ENCODE data around the gene PRC1. TPM values are rescaled to one million over a fixed set of nuclear protein-coding genes. Genes with fewer than 3 reads are reported as not detected.

The PRC1 gene
- total RNA-seq, 2 experiments from 2014 or later = 24.4 to 26.7 TPM

DNA sequence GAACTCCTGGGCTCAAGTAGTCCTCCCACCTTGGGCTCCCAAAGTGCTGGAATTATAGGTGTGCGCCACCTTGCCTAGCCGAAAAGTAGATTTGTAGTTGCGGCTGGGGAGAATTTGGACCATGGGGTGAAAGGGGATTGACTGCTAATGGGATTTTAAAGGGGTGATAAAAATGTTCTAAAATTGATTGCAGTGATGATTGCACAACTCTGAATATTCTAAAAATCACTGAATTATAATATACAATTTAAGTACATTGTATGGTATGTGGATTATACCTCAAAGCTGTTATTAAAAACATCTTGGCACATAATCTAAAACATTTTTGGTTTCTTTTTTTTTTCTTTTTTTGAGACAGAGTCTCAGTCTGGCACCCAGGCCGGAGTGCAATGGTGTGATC, 3.9 kb downstream of the PRC1 start:
- ChIA-PET POLR2A (no interaction called here), CTCF (no interaction called here)
- Histone ChIP-seq H3K4me1 (ENCODE audit: insufficient read depth, low read length) (peaks cover 19% of the 10 kb centered on the region), H3K4me3 (ENCODE audit: low read length) (no peak overlapping the region), H3K9me3 (ENCODE audit: control insufficient read depth in 1 of 2, insufficient read depth in 1 of 2, low read length in 2 of 2) (no peaks in the 10 kb centered on the region), H3K36me3 (ENCODE audit: insufficient read depth, low read length) (no peaks in the 10 kb centered on the region), H3K27ac (ENCODE audit: low read depth in 1 of 2, low read length in 2 of 2) (no peak overlapping the region), H3K27me3 (ENCODE audit: control insufficient read depth in 1 of 2, insufficient read depth in 2 of 2, low read length in 2 of 2) (no peaks in the 10 kb centered on the region)
- H3K27me3 Mint-ChIP-seq = no peaks in the 10 kb centered on the region
- H3K4me3 Mint-ChIP-seq = peak overlapping the region; percentile 65
- DNase-seq (no peak), ATAC-seq (ENCODE audit: poor library complexity) (no peak)
- peaks cover 10% of the 10 kb centered on the region for H3K36me3 Mint-ChIP-seq (ENCODE audit: low read depth)
- no peaks in the 10 kb centered on the region for H3K9me3 Mint-ChIP-seq
- H3K4me1 Mint-ChIP-seq (ENCODE audit: low read depth) = peaks cover 28% of the 10 kb centered on the region
- H3K27ac Mint-ChIP-seq = no peak overlapping the region
- no peak for TF ChIP-seq CTCF (IDR thresholded peaks at IDR 0.05)
- intact Hi-C loops (cut with DNase I, micrococcal nuclease) = loop anchor here in 1 of 2 experiments (5.0 to 10.0 kb wide), 2 partner anchors 33 to 56 kb away; partner anchors contain the start of genes HDDC3 and UNC45A

DNA sequence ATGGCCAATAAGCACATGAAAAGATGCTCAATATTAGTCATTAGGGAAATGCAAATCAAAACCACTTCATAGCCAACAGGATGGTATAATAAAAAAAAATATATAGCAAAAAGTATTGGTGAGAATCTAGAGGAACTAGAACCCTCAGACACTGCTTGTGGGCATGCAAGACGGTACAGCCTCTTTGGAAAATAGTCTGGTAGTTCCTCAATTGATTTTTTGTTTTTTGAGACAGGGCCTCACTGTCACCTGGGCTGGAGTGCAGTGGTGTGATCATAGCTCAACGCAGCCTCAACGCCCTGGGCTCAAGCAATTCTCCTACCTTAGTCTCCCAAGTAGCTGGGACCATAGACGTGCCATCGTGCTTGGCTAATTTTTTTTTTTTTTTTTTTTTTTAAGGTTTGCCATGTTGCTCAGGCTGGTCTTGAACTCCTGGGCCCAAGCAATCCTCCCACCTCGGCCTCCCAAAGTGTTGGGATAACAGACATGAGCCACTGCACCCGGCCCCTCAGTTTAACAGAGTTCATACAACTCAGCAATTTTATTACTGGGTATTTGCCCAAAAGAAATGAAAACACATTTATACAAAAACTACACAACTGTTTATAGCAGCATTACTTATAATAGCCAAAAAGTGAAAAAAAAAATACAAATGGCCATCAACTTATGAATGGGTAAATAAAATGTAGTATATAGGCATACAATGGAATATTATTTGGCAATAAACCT, 5.1 kb downstream of the PRC1 start:
- H3K4me3 ChIP-seq (ENCODE audit: low read length) = no peak overlapping the region
- intact Hi-C loops (cut with DNase I, micrococcal nuclease) = no loop called here
- no peak overlapping the region for H3K27ac Mint-ChIP-seq
- no peak overlapping the region for H3K4me3 Mint-ChIP-seq
- POLR2A ChIA-PET = no interaction called here
- no peaks in the 10 kb centered on the region for H3K9me3 Mint-ChIP-seq
- DNase-seq = peak in 1 of 14 experiments; percentile 13
- TF ChIP-seq CTCF (IDR thresholded peaks at IDR 0.05) = no peak
- no peaks in the 10 kb centered on the region for H3K9me3 ChIP-seq (ENCODE audit: control insufficient read depth in 1 of 2, insufficient read depth in 1 of 2, low read length in 2 of 2)
- no peak for ATAC-seq (ENCODE audit: poor library complexity)
- H3K4me1 Mint-ChIP-seq (ENCODE audit: low read depth) = peaks cover 15% of the 10 kb centered on the region
- no peak overlapping the region for H3K27ac ChIP-seq (ENCODE audit: low read depth in 1 of 2, low read length in 2 of 2)
- CTCF ChIA-PET = interaction anchor here (0.7 kb wide), 1 partner anchor 627 kb away, joined by 3 read pairs; no protein-coding TSS in a partner anchor
- H3K27me3 Mint-ChIP-seq = no peaks in the 10 kb centered on the region
- peaks cover under 1% of the 10 kb centered on the region for H3K36me3 Mint-ChIP-seq (ENCODE audit: low read depth)
- no peaks in the 10 kb centered on the region for H3K36me3 ChIP-seq (ENCODE audit: insufficient read depth, low read length)
- H3K4me1 ChIP-seq (ENCODE audit: insufficient read depth, low read length) = peaks cover 15% of the 10 kb centered on the region
- no peaks in the 10 kb centered on the region for H3K27me3 ChIP-seq (ENCODE audit: control insufficient read depth in 1 of 2, insufficient read depth in 2 of 2, low read length in 2 of 2)

DNA sequence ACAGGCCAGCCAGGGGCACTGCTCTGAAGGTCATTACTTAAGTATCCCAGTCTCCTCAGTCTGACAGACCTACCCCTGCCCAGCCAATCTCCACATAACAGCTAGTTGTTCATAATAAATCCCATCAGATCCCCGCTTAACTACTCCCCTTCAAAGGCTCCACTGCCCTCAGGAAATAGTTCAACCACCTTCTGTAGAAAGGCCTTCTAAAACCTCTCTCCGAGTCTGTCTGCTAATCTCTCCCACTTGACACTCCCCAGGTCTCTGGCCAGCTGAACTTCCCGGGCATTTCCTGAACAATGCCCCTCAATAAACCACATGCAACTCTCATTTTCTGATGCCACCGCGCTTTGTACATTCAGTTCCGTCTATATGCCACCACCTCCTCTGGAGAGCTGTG, 6.0 kb downstream of the PRC1 start:
- Histone ChIP-seq H3K36me3 (ENCODE audit: insufficient read depth, low read length) (no peaks in the 10 kb centered on the region), H3K4me3 (ENCODE audit: low read length) (no peak overlapping the region), H3K9me3 (ENCODE audit: control insufficient read depth in 1 of 2, insufficient read depth in 1 of 2, low read length in 2 of 2) (no peaks in the 10 kb centered on the region), H3K4me1 (ENCODE audit: insufficient read depth, low read length) (peaks cover 10% of the 10 kb centered on the region), H3K27me3 (ENCODE audit: control insufficient read depth in 1 of 2, insufficient read depth in 2 of 2, low read length in 2 of 2) (no peaks in the 10 kb centered on the region), H3K27ac (ENCODE audit: low read depth in 1 of 2, low read length in 2 of 2) (no peak overlapping the region)
- ChIA-PET POLR2A (no interaction called here), CTCF (interaction anchor here (1.2 kb wide), 1 partner anchor 56 kb away, joined by 3 read pairs; the partner anchor contains the start of gene HDDC3)
- intact Hi-C loops (cut with DNase I, micrococcal nuclease) = no loop called here
- no peaks in the 10 kb centered on the region for H3K9me3 Mint-ChIP-seq
- H3K4me3 Mint-ChIP-seq = no peak overlapping the region
- no peak for TF ChIP-seq CTCF (IDR thresholded peaks at IDR 0.05)
- H3K4me1 Mint-ChIP-seq (ENCODE audit: low read depth) = peaks cover 10% of the 10 kb centered on the region
- peak in 2 of 14 experiments; percentile 3 to 9 for DNase-seq
- no peaks in the 10 kb centered on the region for H3K27me3 Mint-ChIP-seq
- H3K27ac Mint-ChIP-seq = no peak overlapping the region
- H3K36me3 Mint-ChIP-seq (ENCODE audit: low read depth) = no peaks in the 10 kb centered on the region
- ATAC-seq (ENCODE audit: poor library complexity) = no peak

Measured in CD4-positive, alpha-beta T cell (primary cell).